ENCODE measurements around the gene SERPINB8.

- no peak for TF ChIP-seq CTCF (IDR thresholded peaks at IDR 0.05)
- no peak for TF ChIP-seq POLR2A (IDR thresholded peaks at IDR 0.05)
- no peak for TF ChIP-seq POLR2AphosphoS5 (IDR thresholded peaks at IDR 0.05)
Measured at GRCh38 chr18:64029096-64029495, 59.2 kb downstream of the SERPINB8 start.
